ENCODE data around the gene HOXD13.

HOXD13 gene

DNA sequence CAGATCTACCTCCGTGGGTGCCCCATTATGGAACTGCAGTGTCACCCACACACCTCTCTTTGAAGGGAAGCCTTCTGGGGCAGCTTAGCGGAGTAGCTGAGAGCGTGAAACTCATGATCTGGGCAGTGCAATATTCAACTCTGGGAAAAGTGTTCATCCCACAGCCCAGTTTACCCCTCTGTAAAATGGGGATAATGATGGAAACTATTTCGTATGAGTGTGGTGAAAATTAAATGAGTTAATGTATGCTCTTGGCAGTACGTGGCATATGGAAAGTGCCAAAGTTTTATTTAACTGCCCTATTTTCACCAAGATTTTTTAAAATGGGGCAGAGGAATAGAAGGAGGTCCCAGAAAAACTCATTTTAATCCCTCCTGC lies 20.2 kb upstream of the HOXD13 start:
- ChIA-PET CTCF (no interaction called here), POLR2A (no interaction called here)
- Histone ChIP-seq H3K4me3 (ENCODE audit: low read depth, low read length) (no peak overlapping the region), H3K9me3 (ENCODE audit: control insufficient read depth, insufficient read depth, low read depth, low read length) (no peaks in the 10 kb centered on the region), H3K4me1 (ENCODE audit: control insufficient read depth, insufficient read depth, low read length) (no peaks in the 10 kb centered on the region), H3K36me3 (ENCODE audit: control insufficient read depth in 2 of 2, insufficient read depth in 1 of 2, low read length in 2 of 2) (no peaks in the 10 kb centered on the region), H3K27ac (ENCODE audit: extremely low read depth, low read depth, low read length) (no peak overlapping the region)
- TF ChIP-seq ZNF274 (IDR thresholded peaks at IDR 0.05; ENCODE audit: low read length) (no peak), ZNF274 (tag by site-specific recombination; IDR thresholded peaks at IDR 0.05; ENCODE audit: borderline replicate concordance) (no peak), SP7 (tag by site-specific recombination; IDR thresholded peaks at IDR 0.05) (no peak), ZNF660 (tag by site-specific recombination; IDR thresholded peaks at IDR 0.05) (no peak), ZNF510 (tag by site-specific recombination; IDR thresholded peaks at IDR 0.05; ENCODE audit: insufficient replicate concordance) (no peak), ZNF148 (tag by site-specific recombination; IDR thresholded peaks at IDR 0.05; ENCODE audit: borderline replicate concordance) (no peak), ZNF548 (tag by site-specific recombination; IDR thresholded peaks at IDR 0.05) (no peak), OSR2 (tag by site-specific recombination; IDR thresholded peaks at IDR 0.05) (no peak), EGR2 (tag by site-specific recombination; IDR thresholded peaks at IDR 0.05; ENCODE audit: low read depth) (no peak), ZNF473 (tag by site-specific recombination; IDR thresholded peaks at IDR 0.05) (no peak), ZNF280C (tag by site-specific recombination; IDR thresholded peaks at IDR 0.05) (no peak), ZNF114 (tag by site-specific recombination; IDR thresholded peaks at IDR 0.05) (no peak), ZNF350 (tag by site-specific recombination; IDR thresholded peaks at IDR 0.05) (no peak), ZNF645 (tag by site-specific recombination; IDR thresholded peaks at IDR 0.05) (no peak), ZNF169 (tag by site-specific recombination; IDR thresholded peaks at IDR 0.05) (no peak), ZBTB10 (tag by site-specific recombination; IDR thresholded peaks at IDR 0.05) (no peak)
- TF ChIP-seq, protein P1, sequence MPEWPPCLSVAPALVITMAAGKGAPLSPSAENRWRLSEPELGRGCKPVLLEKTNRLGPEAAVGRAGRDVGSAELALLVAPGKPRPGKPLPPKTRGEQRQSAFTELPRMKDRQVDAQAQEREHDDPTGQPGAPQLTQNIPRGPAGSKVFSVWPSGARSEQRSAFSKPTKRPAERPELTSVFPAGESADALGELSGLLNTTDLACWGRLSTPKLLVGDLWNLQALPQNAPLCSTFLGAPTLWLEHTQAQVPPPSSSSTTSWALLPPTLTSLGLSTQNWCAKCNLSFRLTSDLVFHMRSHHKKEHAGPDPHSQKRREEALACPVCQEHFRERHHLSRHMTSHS (tag by site-specific recombination; IDR thresholded peaks at IDR 0.05), result no peak
- TF ChIP-seq, protein P2, sequence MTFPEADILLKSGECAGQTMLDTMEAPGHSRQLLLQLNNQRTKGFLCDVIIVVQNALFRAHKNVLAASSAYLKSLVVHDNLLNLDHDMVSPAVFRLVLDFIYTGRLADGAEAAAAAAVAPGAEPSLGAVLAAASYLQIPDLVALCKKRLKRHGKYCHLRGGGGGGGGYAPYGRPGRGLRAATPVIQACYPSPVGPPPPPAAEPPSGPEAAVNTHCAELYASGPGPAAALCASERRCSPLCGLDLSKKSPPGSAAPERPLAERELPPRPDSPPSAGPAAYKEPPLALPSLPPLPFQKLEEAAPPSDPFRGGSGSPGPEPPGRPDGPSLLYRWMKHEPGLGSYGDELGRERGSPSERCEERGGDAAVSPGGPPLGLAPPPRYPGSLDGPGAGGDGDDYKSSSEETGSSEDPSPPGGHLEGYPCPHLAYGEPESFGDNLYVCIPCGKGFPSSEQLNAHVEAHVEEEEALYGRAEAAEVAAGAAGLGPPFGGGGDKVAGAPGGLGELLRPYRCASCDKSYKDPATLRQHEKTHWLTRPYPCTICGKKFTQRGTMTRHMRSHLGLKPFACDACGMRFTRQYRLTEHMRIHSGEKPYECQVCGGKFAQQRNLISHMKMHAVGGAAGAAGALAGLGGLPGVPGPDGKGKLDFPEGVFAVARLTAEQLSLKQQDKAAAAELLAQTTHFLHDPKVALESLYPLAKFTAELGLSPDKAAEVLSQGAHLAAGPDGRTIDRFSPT (tag by site-specific recombination; IDR thresholded peaks at IDR 0.05), result no peak
- TF ChIP-seq, protein P3, sequence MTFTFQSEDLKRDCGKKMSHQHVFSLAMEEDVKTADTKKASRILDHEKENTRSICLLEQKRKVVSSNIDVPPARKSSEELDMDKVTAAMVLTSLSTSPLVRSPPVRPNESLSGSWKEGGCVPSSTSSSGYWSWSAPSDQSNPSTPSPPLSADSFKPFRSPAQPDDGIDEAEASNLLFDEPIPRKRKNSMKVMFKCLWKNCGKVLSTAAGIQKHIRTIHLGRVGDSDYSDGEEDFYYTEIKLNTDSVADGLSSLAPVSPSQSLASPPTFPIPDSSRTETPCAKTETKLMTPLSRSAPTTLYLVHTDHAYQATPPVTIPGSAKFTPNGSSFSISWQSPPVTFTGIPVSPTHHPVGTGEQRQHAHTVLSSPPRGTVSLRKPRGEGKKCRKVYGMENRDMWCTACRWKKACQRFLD (tag by site-specific recombination; IDR thresholded peaks at IDR 0.05), result no peak
- TF ChIP-seq, protein P4, sequence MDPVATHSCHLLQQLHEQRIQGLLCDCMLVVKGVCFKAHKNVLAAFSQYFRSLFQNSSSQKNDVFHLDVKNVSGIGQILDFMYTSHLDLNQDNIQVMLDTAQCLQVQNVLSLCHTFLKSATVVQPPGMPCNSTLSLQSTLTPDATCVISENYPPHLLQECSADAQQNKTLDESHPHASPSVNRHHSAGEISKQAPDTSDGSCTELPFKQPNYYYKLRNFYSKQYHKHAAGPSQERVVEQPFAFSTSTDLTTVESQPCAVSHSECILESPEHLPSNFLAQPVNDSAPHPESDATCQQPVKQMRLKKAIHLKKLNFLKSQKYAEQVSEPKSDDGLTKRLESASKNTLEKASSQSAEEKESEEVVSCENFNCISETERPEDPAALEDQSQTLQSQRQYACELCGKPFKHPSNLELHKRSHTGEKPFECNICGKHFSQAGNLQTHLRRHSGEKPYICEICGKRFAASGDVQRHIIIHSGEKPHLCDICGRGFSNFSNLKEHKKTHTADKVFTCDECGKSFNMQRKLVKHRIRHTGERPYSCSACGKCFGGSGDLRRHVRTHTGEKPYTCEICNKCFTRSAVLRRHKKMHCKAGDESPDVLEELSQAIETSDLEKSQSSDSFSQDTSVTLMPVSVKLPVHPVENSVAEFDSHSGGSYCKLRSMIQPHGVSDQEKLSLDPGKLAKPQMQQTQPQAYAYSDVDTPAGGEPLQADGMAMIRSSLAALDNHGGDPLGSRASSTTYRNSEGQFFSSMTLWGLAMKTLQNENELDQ (tag by site-specific recombination; IDR thresholded peaks at IDR 0.05; ENCODE audit: low read depth), result no peak
